CD4-positive, CD25-positive, alpha-beta regulatory T cell (primary cell): ENCODE results near the gene CTXND1. TPM values are rescaled to one million over a fixed set of nuclear protein-coding genes. Genes with fewer than 3 reads are reported as not detected.

Experiments used
- ATAC-seq, 2 donors: fragments of 150-1000 bp; cut with Tn5 transposase; one replicate each; pipeline ENCODE4 v1.10.0; 2021; ENCODE audit warnings: low read depth in 2 of 2, moderate number of reproducible peaks in 2 of 2, moderate library complexity in 1 of 2
- DNase-seq, 3 donors: peaks; one replicate each; pipeline versions ENCODE4 v3.0.0 to v3.0.0-alpha.2; 2012 to 2022; ENCODE audit warnings: mixed read lengths in 1 of 3
- H3K27ac ChIP-seq: one replicate; pipeline ENCODE4 v1.7.0; 2013; ENCODE audit warnings: mild to moderate bottlenecking, low read length; ENCODE audit not compliant: insufficient read depth, poor library complexity, severe bottlenecking
- H3K27me3 ChIP-seq: one replicate; pipeline ENCODE4 v1.7.0; 2013; ENCODE audit warnings: low read length; ENCODE audit not compliant: control insufficient read depth, insufficient read depth
- H3K36me3 ChIP-seq: one replicate; pipeline ENCODE4 v1.7.0; 2013; ENCODE audit warnings: mild to moderate bottlenecking, low read length, moderate library complexity; ENCODE audit not compliant: control insufficient read depth, insufficient read depth
- H3K4me1 ChIP-seq: 2 replicates; pipeline ENCODE4 v1.7.0; 2013; ENCODE audit warnings: mild to moderate bottlenecking, low read length; ENCODE audit not compliant: insufficient read depth, control insufficient read depth, poor library complexity, severe bottlenecking
- H3K4me3 ChIP-seq: one replicate; pipeline ENCODE4 v1.7.0; 2013; ENCODE audit warnings: low read depth, mild to moderate bottlenecking, low read length, moderate library complexity
- H3K9me3 ChIP-seq, 2 experiments: 1 replicate in 1 of 2; 2 replicates in 1 of 2; pipeline ENCODE4 v1.7.0; 2013; ENCODE audit warnings: low read length in 2 of 2, mild to moderate bottlenecking in 1 of 2, moderate library complexity in 1 of 2; ENCODE audit not compliant: control insufficient read depth in 2 of 2
- H3K27ac Mint-ChIP-seq, 3 donors: one replicate each; pipeline ENCODE4 v1.8.0; 2020 to 2022; ENCODE audit warnings: mild to moderate bottlenecking in 3 of 3, mixed read lengths in 3 of 3, moderate library complexity in 2 of 3
- H3K27me3 Mint-ChIP-seq: one replicate; pipeline ENCODE4 v1.8.0; 2022; ENCODE audit warnings: mild to moderate bottlenecking, mixed read lengths
- H3K36me3 Mint-ChIP-seq: one replicate; pipeline ENCODE4 v1.8.0; 2020; ENCODE audit warnings: mixed read lengths
- H3K4me1 Mint-ChIP-seq, 4 donors: one replicate each; pipeline ENCODE4 v1.8.0; 2020 to 2022; ENCODE audit warnings: mixed read lengths in 4 of 4, mild to moderate bottlenecking in 1 of 4
- H3K4me3 Mint-ChIP-seq, 4 donors: one replicate each; pipeline ENCODE4 v1.8.0; 2020 to 2022; ENCODE audit warnings: mild to moderate bottlenecking in 4 of 4, mixed read lengths in 4 of 4, moderate library complexity in 3 of 4
- H3K9me3 Mint-ChIP-seq, 7 donors: one replicate each; pipeline ENCODE4 v1.8.0; 2020 to 2022; ENCODE audit warnings: mixed read lengths in 7 of 7, mild to moderate bottlenecking in 3 of 7, moderate library complexity in 2 of 7
- polyA plus RNA-seq, 4 donors: library from polyadenylated mRNA; unstranded; fragments of 300-500 nt; fragmentation: Illumina TruSeq; gene quantifications; one replicate each; pipeline ENCODE4 v1.2.3, GENCODE V29; 2021
- total RNA-seq: library from RNA; stranded (reverse); gene quantifications from one replicate; pipeline ENCODE4 v1.2.3, GENCODE V29; 2022

CTXND1 gene
- total and polyA plus RNA-seq, 5 donors from 2014 or later, result not detected

- no peaks in the 10 kb centered on the region for H3K27me3 Mint-ChIP-seq
- Histone ChIP-seq H3K27me3 (no peaks in the 10 kb centered on the region), H3K4me3 (no peak overlapping the region), H3K9me3 (no peaks in the 10 kb centered on the region), H3K27ac (no peak overlapping the region), H3K4me1 (no peaks in the 10 kb centered on the region), H3K36me3 (no peaks in the 10 kb centered on the region)
- no peak for DNase-seq
- H3K27ac Mint-ChIP-seq, result peak overlapping the region in 1 of 3 donors; percentile 23
- H3K4me3 Mint-ChIP-seq, result no peak overlapping the region
- no peaks in the 10 kb centered on the region for H3K9me3 Mint-ChIP-seq
- peaks cover 11% of the 10 kb centered on the region for H3K36me3 Mint-ChIP-seq
- ATAC-seq, result no peak
- H3K4me1 Mint-ChIP-seq, result peaks cover 0 to 3% (median 0%) of the 10 kb centered on the region in 4 donors
Measured at GRCh38 chr15:80171787-80172186, 80.2 kb downstream of the CTXND1 start.

- Mint-ChIP-seq H3K4me3 (no peak overlapping the region), H3K36me3 (peaks cover 9% of the 10 kb centered on the region), H3K9me3 (no peaks in the 10 kb centered on the region), H3K4me1 (peaks cover 0 to 3% (median 0%) of the 10 kb centered on the region in 4 donors), H3K27me3 (no peaks in the 10 kb centered on the region), H3K27ac (no peak overlapping the region)
- no peaks in the 10 kb centered on the region for H3K4me1 ChIP-seq
- H3K27me3 ChIP-seq, result no peaks in the 10 kb centered on the region
- ATAC-seq, result no peak
- H3K4me3 ChIP-seq, result no peak overlapping the region
- no peak overlapping the region for H3K27ac ChIP-seq
- H3K9me3 ChIP-seq, result no peaks in the 10 kb centered on the region
- no peak for DNase-seq
- H3K36me3 ChIP-seq, result no peaks in the 10 kb centered on the region
Measured at GRCh38 chr15:80170596-80170995, 81.4 kb downstream of the CTXND1 start.

- no peak overlapping the region for H3K4me3 Mint-ChIP-seq
- ATAC-seq, result no peak
- H3K4me1 Mint-ChIP-seq, result peaks cover 0 to 3% (median 0%) of the 10 kb centered on the region in 4 donors
- no peaks in the 10 kb centered on the region for H3K27me3 Mint-ChIP-seq
- no peak overlapping the region for H3K27ac ChIP-seq
- no peaks in the 10 kb centered on the region for H3K27me3 ChIP-seq
- no peaks in the 10 kb centered on the region for H3K4me1 ChIP-seq
- no peak overlapping the region for H3K27ac Mint-ChIP-seq
- peaks cover 9% of the 10 kb centered on the region for H3K36me3 Mint-ChIP-seq
- no peak overlapping the region for H3K4me3 ChIP-seq
- no peaks in the 10 kb centered on the region for H3K9me3 Mint-ChIP-seq
- H3K9me3 ChIP-seq, result no peaks in the 10 kb centered on the region
- H3K36me3 ChIP-seq, result no peaks in the 10 kb centered on the region
- DNase-seq, result no peak
Measured at GRCh38 chr15:80169768-80170357, 82.2 kb downstream of the CTXND1 start.

GRCh38 chr15:80168421-80168820 is 83.6 kb downstream of the CTXND1 start:
- Histone ChIP-seq H3K27me3 (no peaks in the 10 kb centered on the region), H3K27ac (no peak overlapping the region), H3K36me3 (no peaks in the 10 kb centered on the region), H3K4me1 (no peaks in the 10 kb centered on the region), H3K4me3 (no peak overlapping the region), H3K9me3 (no peaks in the 10 kb centered on the region)
- H3K4me1 Mint-ChIP-seq, result no peaks in the 10 kb centered on the region
- no peak overlapping the region for H3K27ac Mint-ChIP-seq
- H3K9me3 Mint-ChIP-seq, result no peaks in the 10 kb centered on the region
- no peak for ATAC-seq
- H3K36me3 Mint-ChIP-seq, result peaks cover 6% of the 10 kb centered on the region
- H3K4me3 Mint-ChIP-seq, result no peak overlapping the region
- DNase-seq, result no peak
- H3K27me3 Mint-ChIP-seq, result no peaks in the 10 kb centered on the region

GRCh38 chr15:80167936-80168335 is 84.1 kb downstream of the CTXND1 start:
- Histone ChIP-seq H3K9me3 (no peaks in the 10 kb centered on the region), H3K4me1 (no peaks in the 10 kb centered on the region), H3K27me3 (no peaks in the 10 kb centered on the region), H3K4me3 (no peak overlapping the region), H3K27ac (no peak overlapping the region), H3K36me3 (no peaks in the 10 kb centered on the region)
- DNase-seq (no peak), ATAC-seq (no peak)
- Mint-ChIP-seq H3K9me3 (no peaks in the 10 kb centered on the region), H3K4me3 (no peak overlapping the region), H3K4me1 (no peaks in the 10 kb centered on the region), H3K36me3 (peaks cover 7% of the 10 kb centered on the region), H3K27me3 (no peaks in the 10 kb centered on the region), H3K27ac (no peak overlapping the region)

GRCh38 chr15:80163897-80164296 is 88.1 kb downstream of the CTXND1 start:
- Histone ChIP-seq H3K4me1 (peaks cover 7% of the 10 kb centered on the region), H3K36me3 (no peaks in the 10 kb centered on the region), H3K9me3 (no peaks in the 10 kb centered on the region), H3K4me3 (no peak overlapping the region), H3K27ac (no peak overlapping the region), H3K27me3 (no peaks in the 10 kb centered on the region)
- ATAC-seq, result no peak
- no peak for DNase-seq
- Mint-ChIP-seq H3K27me3 (no peaks in the 10 kb centered on the region), H3K4me3 (no peak overlapping the region), H3K9me3 (no peaks in the 10 kb centered on the region), H3K27ac (no peak overlapping the region), H3K4me1 (peaks cover 0 to 14% (median 8%) of the 10 kb centered on the region in 4 donors), H3K36me3 (peaks cover 15% of the 10 kb centered on the region)

- Mint-ChIP-seq H3K27me3 (no peaks in the 10 kb centered on the region), H3K27ac (no peak overlapping the region), H3K4me1 (peaks cover 0 to 14% (median 8%) of the 10 kb centered on the region in 4 donors), H3K36me3 (peaks cover 15% of the 10 kb centered on the region), H3K9me3 (no peaks in the 10 kb centered on the region), H3K4me3 (no peak overlapping the region)
- DNase-seq (no peak), ATAC-seq (no peak)
- H3K9me3 ChIP-seq, result no peaks in the 10 kb centered on the region
- no peak overlapping the region for H3K4me3 ChIP-seq
- H3K27me3 ChIP-seq, result no peaks in the 10 kb centered on the region
- no peaks in the 10 kb centered on the region for H3K36me3 ChIP-seq
- H3K27ac ChIP-seq, result no peak overlapping the region
- H3K4me1 ChIP-seq, result peaks cover 7% of the 10 kb centered on the region
Measured at GRCh38 chr15:80163217-80163616, 88.8 kb downstream of the CTXND1 start.

- Mint-ChIP-seq H3K27me3 (no peaks in the 10 kb centered on the region), H3K36me3 (peaks cover 15% of the 10 kb centered on the region), H3K27ac (no peak overlapping the region), H3K9me3 (no peaks in the 10 kb centered on the region), H3K4me3 (no peak overlapping the region), H3K4me1 (peaks cover 0 to 14% (median 8%) of the 10 kb centered on the region in 4 donors)
- Histone ChIP-seq H3K27me3 (no peaks in the 10 kb centered on the region), H3K4me3 (no peak overlapping the region), H3K4me1 (peaks cover 7% of the 10 kb centered on the region), H3K27ac (no peak overlapping the region), H3K36me3 (no peaks in the 10 kb centered on the region), H3K9me3 (no peaks in the 10 kb centered on the region)
- DNase-seq (no peak), ATAC-seq (no peak)
Measured at GRCh38 chr15:80162059-80162554, 89.9 kb downstream of the CTXND1 start.
